ENCODE measurements around the gene C1QTNF1. TPM values are rescaled to one million over a fixed set of nuclear protein-coding genes. Genes with fewer than 3 reads are reported as not detected.
"Not testable (repeated sequence)": the region's sequence is repeated elsewhere in the genome, so short reads cannot be mapped to it uniquely, and the experiment has no call there.

The C1QTNF1 gene
- total RNA-seq, 1 donor from 2014 or later: 9.4 TPM

DNA sequence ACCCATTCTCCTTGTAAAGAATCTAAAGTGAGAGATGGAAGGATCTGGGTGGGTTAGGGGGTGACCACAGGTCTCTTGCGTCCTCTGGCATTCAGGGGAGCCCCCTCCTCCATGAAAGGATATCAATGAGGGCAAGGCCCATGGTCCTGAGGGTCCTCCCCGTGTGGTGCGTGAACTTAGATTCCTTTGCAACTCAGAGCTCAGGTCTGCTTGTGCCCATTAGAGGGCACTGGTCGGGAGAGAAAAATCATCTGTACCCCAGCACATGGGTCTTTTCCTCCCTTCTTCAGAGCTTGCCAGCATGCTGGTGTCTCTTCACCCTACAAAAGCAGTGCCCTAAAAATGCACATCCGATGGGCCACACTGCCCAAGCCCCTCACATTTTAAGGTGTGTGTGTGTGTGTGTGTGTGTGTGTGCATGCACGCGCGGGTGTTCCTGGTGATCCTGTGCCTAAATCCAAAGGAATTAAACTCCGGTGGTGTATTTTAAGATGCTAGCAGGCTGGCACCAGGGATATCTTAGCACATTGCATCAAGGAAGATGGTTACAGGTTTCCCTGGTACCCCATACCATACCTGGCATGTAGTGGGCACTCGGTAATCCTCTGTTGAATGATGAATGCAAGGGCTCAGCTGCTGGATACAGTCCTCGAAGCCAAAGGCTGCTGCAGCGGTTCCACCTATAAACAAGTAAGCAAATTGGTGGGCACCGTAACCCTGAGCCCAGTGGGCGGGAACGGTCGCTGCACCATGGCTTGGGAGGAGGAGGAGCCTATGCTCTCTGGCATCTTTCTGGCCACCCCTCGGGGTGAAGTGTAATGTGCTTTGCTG lies 4.7 kb downstream of the C1QTNF1 start:
- no peak overlapping the region for H3K27ac Mint-ChIP-seq
- peaks cover 40% of the 10 kb centered on the region for H3K27me3 Mint-ChIP-seq
- TF ChIP-seq, protein P1, sequence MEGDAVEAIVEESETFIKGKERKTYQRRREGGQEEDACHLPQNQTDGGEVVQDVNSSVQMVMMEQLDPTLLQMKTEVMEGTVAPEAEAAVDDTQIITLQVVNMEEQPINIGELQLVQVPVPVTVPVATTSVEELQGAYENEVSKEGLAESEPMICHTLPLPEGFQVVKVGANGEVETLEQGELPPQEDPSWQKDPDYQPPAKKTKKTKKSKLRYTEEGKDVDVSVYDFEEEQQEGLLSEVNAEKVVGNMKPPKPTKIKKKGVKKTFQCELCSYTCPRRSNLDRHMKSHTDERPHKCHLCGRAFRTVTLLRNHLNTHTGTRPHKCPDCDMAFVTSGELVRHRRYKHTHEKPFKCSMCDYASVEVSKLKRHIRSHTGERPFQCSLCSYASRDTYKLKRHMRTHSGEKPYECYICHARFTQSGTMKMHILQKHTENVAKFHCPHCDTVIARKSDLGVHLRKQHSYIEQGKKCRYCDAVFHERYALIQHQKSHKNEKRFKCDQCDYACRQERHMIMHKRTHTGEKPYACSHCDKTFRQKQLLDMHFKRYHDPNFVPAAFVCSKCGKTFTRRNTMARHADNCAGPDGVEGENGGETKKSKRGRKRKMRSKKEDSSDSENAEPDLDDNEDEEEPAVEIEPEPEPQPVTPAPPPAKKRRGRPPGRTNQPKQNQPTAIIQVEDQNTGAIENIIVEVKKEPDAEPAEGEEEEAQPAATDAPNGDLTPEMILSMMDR (conservative IDR thresholded peaks at IDR 0.05): no peak
- H3K9me3 Mint-ChIP-seq: no peaks in the 10 kb centered on the region
- H3K36me3 Mint-ChIP-seq: no peaks in the 10 kb centered on the region
- H3K4me1 Mint-ChIP-seq (ENCODE audit: unreplicated experiment): peaks cover 17% of the 10 kb centered on the region
- DNase-seq (ENCODE audit: extremely low spot score, unreplicated experiment): no peak
- H3K4me3 Mint-ChIP-seq: no peak overlapping the region

DNA sequence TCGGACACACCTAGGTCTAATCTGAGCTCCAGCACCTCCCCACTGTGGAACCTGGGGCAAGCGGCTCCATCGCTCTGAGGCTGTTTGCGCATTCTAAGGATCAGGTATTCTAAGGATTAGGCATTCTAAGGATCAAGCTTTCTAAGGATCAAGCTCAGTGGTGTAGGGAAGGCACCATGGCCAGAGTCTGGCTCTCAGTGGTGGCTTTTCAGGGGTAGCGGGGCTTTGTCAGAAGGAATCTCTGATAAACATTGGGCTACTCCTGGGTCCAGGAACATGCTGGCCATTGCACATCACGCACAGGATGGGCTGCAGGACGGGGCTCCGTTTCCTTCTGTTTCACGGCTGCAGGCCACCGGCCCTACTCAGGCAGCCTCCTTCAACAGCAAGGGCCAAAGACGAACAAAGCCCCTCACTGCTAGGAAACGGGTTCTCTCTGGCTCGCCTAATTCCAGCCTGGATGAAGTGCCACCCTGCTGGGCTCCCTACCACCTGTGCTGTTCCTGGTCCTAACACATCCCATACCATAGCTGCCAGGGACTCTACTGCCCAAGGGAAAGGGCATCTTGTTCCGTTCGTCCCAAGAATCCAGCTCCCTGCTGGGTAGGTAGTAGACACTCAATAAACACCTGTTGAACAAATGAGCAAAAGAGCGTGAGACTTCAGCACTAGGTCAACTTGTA lies 5.5 kb downstream of the C1QTNF1 start:
- H3K27ac Mint-ChIP-seq: no peak overlapping the region
- H3K27me3 Mint-ChIP-seq: peaks cover 37% of the 10 kb centered on the region

DNA sequence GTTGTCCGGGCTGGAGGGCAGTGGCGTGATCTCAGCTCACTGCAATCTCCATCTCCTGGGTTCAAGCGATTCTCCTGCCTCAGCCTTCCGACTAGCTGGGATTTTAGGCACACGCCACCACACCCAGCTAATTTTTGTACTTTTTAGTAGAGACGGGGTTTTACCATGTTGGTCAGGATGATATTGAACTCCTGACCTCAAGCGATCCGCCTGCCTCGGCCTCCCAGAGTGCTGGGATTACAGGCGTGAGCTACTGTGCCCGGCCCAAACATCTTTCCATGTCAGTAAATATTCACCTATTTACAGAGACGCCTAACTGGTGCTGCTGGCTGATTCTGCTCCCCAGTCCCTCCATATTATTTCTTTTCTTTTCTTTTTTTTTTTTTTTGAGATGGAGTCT lies 6.7 kb downstream of the C1QTNF1 start:
- H3K4me1 Mint-ChIP-seq (ENCODE audit: unreplicated experiment): peaks cover 18% of the 10 kb centered on the region
- DNase-seq (ENCODE audit: extremely low spot score, unreplicated experiment); H3K9me3 Mint-ChIP-seq; H3K27ac Mint-ChIP-seq; H3K4me3 Mint-ChIP-seq; H3K36me3 Mint-ChIP-seq: not testable (repeated sequence)
- H3K27me3 Mint-ChIP-seq: peaks cover 29% of the 10 kb centered on the region

More for the DNA sequence above, 5.5 kb downstream of the C1QTNF1 start:
- no peak for DNase-seq (ENCODE audit: extremely low spot score, unreplicated experiment)
- Mint-ChIP-seq H3K4me3 (no peak overlapping the region), H3K9me3 (no peaks in the 10 kb centered on the region), H3K4me1 (ENCODE audit: unreplicated experiment) (peaks cover 21% of the 10 kb centered on the region), H3K36me3 (no peaks in the 10 kb centered on the region)
- TF ChIP-seq, protein P1 (conservative IDR thresholded peaks at IDR 0.05): no peak

DNA sequence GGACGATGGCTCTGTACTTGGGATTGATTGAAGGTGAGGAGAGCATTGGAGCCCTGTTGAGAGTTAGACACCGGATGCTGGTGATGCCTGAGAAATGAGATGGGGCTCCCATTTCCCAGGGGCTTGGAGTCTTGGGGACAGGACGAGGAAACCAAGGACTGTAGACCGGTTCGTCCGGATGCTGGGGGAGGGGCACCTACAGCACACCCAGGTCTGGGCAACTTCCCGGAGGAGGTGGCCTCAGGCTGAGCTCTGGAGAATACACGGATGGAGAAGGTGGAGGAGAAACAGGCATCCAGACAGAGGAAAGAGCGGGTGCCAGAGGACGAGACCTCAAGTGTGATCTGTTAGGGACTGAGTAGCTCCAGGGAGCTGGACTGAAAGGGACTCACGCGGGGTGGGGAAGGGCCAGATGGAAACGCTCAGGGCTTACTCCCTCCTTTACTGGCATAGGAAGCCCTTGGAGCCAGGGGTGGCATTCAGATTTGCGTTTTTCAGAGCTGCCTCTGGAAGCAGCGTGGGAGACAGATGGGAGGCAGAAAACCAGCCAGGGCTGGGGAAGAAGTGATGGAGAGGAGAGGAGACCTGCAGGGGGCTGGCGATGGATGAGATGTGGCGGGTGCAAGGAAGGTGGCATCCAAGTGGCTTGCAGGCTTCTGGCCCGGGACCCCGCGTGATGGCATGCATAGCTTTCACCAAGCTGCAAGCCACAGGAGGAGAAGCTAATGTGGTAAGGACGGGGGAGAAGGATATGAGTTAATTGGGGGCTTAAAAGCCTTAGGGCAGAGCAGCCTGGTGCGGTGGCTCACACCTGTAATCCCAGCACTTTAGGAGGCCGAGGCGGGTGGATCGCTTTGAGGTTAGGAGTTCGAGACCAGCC lies 8.3 kb downstream of the C1QTNF1 start:
- H3K27ac Mint-ChIP-seq: peak overlapping the region; percentile 17

DNA sequence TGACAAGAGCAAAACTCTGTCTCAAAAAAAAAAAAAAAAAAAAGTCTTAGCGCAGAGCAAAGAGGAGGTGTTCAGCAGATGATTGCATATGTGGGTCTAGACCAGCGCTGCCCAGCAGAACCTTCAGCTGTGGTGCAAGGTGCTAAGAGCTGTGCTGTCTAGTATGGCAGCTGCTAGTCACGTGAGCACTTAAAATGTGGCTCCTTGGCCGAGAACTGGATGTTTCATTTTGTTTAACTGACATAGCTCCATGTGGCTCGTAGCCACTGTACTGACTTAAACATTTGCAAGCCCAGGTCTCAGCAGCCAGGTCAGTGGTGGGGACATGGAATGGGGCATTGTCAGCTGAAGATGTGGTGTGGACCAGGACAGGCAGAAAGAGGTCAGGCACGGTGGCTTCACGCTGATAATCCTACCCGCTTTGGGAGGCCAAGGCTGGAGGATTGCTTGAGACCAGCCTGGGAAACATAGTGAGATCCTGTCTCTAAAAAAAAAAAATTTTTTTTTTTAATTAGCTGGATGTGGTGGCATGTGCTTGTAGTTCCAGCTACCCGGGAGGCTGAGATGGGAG lies 9.2 kb downstream of the C1QTNF1 start:
- H3K4me3 Mint-ChIP-seq: no peak overlapping the region
- TF ChIP-seq, protein P1 (conservative IDR thresholded peaks at IDR 0.05): no peak
- no peaks in the 10 kb centered on the region for H3K36me3 Mint-ChIP-seq
- H3K4me1 Mint-ChIP-seq (ENCODE audit: unreplicated experiment): peaks cover 4% of the 10 kb centered on the region
- H3K27me3 Mint-ChIP-seq: peaks cover 13% of the 10 kb centered on the region
- DNase-seq (ENCODE audit: extremely low spot score, unreplicated experiment): no peak
- no peak overlapping the region for H3K27ac Mint-ChIP-seq
- H3K9me3 Mint-ChIP-seq: no peaks in the 10 kb centered on the region

More for the DNA sequence above, 8.3 kb downstream of the C1QTNF1 start:
- TF ChIP-seq, protein P1 (conservative IDR thresholded peaks at IDR 0.05): no peak
- no peaks in the 10 kb centered on the region for H3K9me3 Mint-ChIP-seq
- H3K4me3 Mint-ChIP-seq: no peak overlapping the region
- peaks cover 19% of the 10 kb centered on the region for H3K27me3 Mint-ChIP-seq
- H3K36me3 Mint-ChIP-seq: no peaks in the 10 kb centered on the region
- H3K4me1 Mint-ChIP-seq (ENCODE audit: unreplicated experiment): peaks cover 8% of the 10 kb centered on the region
- DNase-seq (ENCODE audit: extremely low spot score, unreplicated experiment): no peak
